Stimulated activated CD4-positive, alpha-beta T cell treated with anti-CD3 and anti-CD28 coated beads, Interleukin-12 subunit alpha, Interleukin-12 subunit beta, amount 100 ng/mL, for 4 hours (primary cell): ENCODE results near the gene TEX55.
"Not testable (repeated sequence)": the region's sequence is repeated elsewhere in the genome, so short reads cannot be mapped to it uniquely, and the experiment has no call there.

Experiments used
- DNase-seq: peaks from one replicate; pipeline ENCODE4 v3.0.0-alpha.2; 2020

TEX55 gene

GRCh38 chr3:119161240-119161639 lies 15.3 kb downstream of the TEX55 start:
- no peak for DNase-seq

- not testable (repeated sequence) for DNase-seq
Measured at GRCh38 chr3:119164745-119165144, 18.8 kb downstream of the TEX55 start.

- no peak for DNase-seq
Measured at GRCh38 chr3:119170821-119171220, 24.9 kb downstream of the TEX55 start.

GRCh38 chr3:119173325-119173724 lies 27.4 kb downstream of the TEX55 start, which contains the start of gene UPK1B:
Gene UPK1B (plus strand): TSS chr3:119173598. CDS start chr3:119186742, 13,144 bp downstream.
- DNase-seq: no peak

GRCh38 chr3:119175872-119176756 lies 30.1 kb downstream of the TEX55 start:
- DNase-seq: no peak

GRCh38 chr3:119176778-119177177 lies 30.8 kb downstream of the TEX55 start:
- no peak for DNase-seq

GRCh38 chr3:119177321-119177720 lies 31.4 kb downstream of the TEX55 start:
- DNase-seq: no peak

GRCh38 chr3:119181765-119182164 lies 35.8 kb downstream of the TEX55 start:
- no peak for DNase-seq

- DNase-seq: no peak
Measured at GRCh38 chr3:119184111-119184510, 38.1 kb downstream of the TEX55 start.

GRCh38 chr3:119184796-119185570 lies 39.0 kb downstream of the TEX55 start:
- no peak for DNase-seq

GRCh38 chr3:119187266-119187665 lies 41.3 kb downstream of the TEX55 start:
- no peak for DNase-seq

GRCh38 chr3:119191800-119192199 lies 45.8 kb downstream of the TEX55 start:
- DNase-seq: no peak

- no peak for DNase-seq
Measured at GRCh38 chr3:119194237-119195150, 48.5 kb downstream of the TEX55 start.

GRCh38 chr3:119195151-119195476 lies 49.1 kb downstream of the TEX55 start:
- DNase-seq: no peak

- no peak for DNase-seq
Measured at GRCh38 chr3:119195911-119196310, 49.9 kb downstream of the TEX55 start.
